ENCODE measurements around the gene G6PC3.
"Not testable (repeated sequence)": the region's sequence is repeated elsewhere in the genome, so short reads cannot be mapped to it uniquely, and the experiment has no call there.

Gene G6PC3

GRCh38 chr17:44038604-44039011 is 31.9 kb upstream of the G6PC3 start:
- Histone ChIP-seq H2BK15ac (replicated peaks; ENCODE audit: low read depth) (no peak overlapping the region), H4K5ac (ENCODE audit: low read length) (no peak overlapping the region)

GRCh38 chr17:44039829-44040635 is 30.5 kb upstream of the G6PC3 start:
- Histone ChIP-seq H3K27ac (ENCODE audit: low read depth, low read length) (no peak overlapping the region), H3K79me2 (ENCODE audit: control insufficient read depth, insufficient read depth, low read length) (peaks cover 35% of the 10 kb centered on the region), H3K56ac (ENCODE audit: low read length) (no peak overlapping the region), H2BK5ac (ENCODE audit: low read length) (no peak overlapping the region), H3K79me1 (ENCODE audit: low read length) (peaks cover 7% of the 10 kb centered on the region), H2AK5ac (ENCODE audit: low read length) (no peak overlapping the region), H3K4me3 (ENCODE audit: low read length) (no peak overlapping the region), H3K27me3 (ENCODE audit: insufficient read depth, low read length, poor library complexity) (no peaks in the 10 kb centered on the region), H3K4me1 (ENCODE audit: control insufficient read depth, low read depth, low read length) (no peaks in the 10 kb centered on the region), H3K18ac (ENCODE audit: low read length) (no peak overlapping the region), H2BK15ac (replicated peaks; ENCODE audit: low read depth) (no peak overlapping the region), H4K8ac (ENCODE audit: low read depth, low read length) (no peak overlapping the region), H3K4me2 (ENCODE audit: low read length) (no peak overlapping the region), H3K23ac (ENCODE audit: low read length) (no peak overlapping the region), H3K36me3 (ENCODE audit: control insufficient read depth, insufficient read depth, low read length) (peaks cover 6% of the 10 kb centered on the region), H2BK120ac (ENCODE audit: low read depth, low read length) (no peak overlapping the region), H3K9ac (ENCODE audit: low read length) (no peak overlapping the region), H3K4ac (ENCODE audit: low read depth, low read length) (no peak overlapping the region), H4K5ac (ENCODE audit: low read length) (no peak overlapping the region)
- DNase-seq, result no peak
- no CpG with 5 or more reads among the region's 6 CpGs for WGBS (ENCODE audit: extremely low coverage, insufficient coverage, low lambda C conversion rate)

More at GRCh38 chr17:44038604-44039011, 31.9 kb upstream of the G6PC3 start:
- Histone ChIP-seq H3K23ac (ENCODE audit: low read length) (no peak overlapping the region), H3K27ac (ENCODE audit: low read depth, low read length) (no peak overlapping the region), H3K4me2 (ENCODE audit: low read length) (no peak overlapping the region), H3K4me1 (ENCODE audit: control insufficient read depth, low read depth, low read length) (no peaks in the 10 kb centered on the region), H3K27me3 (ENCODE audit: insufficient read depth, low read length, poor library complexity) (no peaks in the 10 kb centered on the region), H2BK120ac (ENCODE audit: low read depth, low read length) (no peak overlapping the region), H2BK5ac (ENCODE audit: low read length) (no peak overlapping the region), H3K36me3 (ENCODE audit: control insufficient read depth, insufficient read depth, low read length) (peaks cover 11% of the 10 kb centered on the region), H3K9ac (ENCODE audit: low read length) (no peak overlapping the region), H3K79me2 (ENCODE audit: control insufficient read depth, insufficient read depth, low read length) (peaks cover 25% of the 10 kb centered on the region), H3K79me1 (ENCODE audit: low read length) (peaks cover 7% of the 10 kb centered on the region), H3K4ac (ENCODE audit: low read depth, low read length) (no peak overlapping the region), H4K8ac (ENCODE audit: low read depth, low read length) (no peak overlapping the region), H3K56ac (ENCODE audit: low read length) (no peak overlapping the region), H3K4me3 (ENCODE audit: low read length) (no peak overlapping the region), H3K18ac (ENCODE audit: low read length) (no peak overlapping the region), H2AK5ac (ENCODE audit: low read length) (no peak overlapping the region)
- no peak for DNase-seq
- WGBS (ENCODE audit: extremely low coverage, insufficient coverage, low lambda C conversion rate), result no CpG with 5 or more reads among the region's 3 CpGs

DNA sequence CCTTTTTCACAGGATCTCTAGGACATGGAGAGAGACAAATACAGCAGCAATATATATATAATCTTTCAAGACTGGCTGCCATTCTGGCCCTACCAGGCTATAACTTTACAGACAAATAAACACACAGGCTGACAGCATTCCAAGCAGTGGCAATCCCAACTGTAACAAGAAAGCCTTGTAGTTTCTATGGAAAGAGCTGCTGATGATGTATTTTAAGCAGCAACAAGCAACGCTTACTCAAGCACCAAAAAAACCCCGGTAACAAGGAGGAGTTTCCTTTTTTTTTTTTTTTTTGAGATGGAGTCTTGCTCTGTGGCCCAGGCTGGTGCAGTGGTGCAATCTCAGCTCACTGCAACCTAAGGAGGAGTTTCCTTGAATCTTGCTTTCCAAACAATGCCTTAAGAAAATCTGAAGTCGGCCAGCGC is 27.3 kb upstream of the G6PC3 start:
- H3K36me3 ChIP-seq (ENCODE audit: control insufficient read depth, insufficient read depth, low read length), result peaks cover 4% of the 10 kb centered on the region
- no peak overlapping the region for H3K23ac ChIP-seq (ENCODE audit: low read length)
- H2BK120ac ChIP-seq (ENCODE audit: low read depth, low read length), result no peak overlapping the region
- H3K56ac ChIP-seq (ENCODE audit: low read length), result no peak overlapping the region
- no peak overlapping the region for H3K4me2 ChIP-seq (ENCODE audit: low read length)
- H3K27ac ChIP-seq (ENCODE audit: low read depth, low read length), result no peak overlapping the region
- no CpG with 5 or more reads among the region's 4 CpGs for WGBS (ENCODE audit: extremely low coverage, insufficient coverage, low lambda C conversion rate)
- no peak for DNase-seq
- H2BK5ac ChIP-seq (ENCODE audit: low read length), result no peak overlapping the region
- no peak overlapping the region for H3K9ac ChIP-seq (ENCODE audit: low read length)
- no peak overlapping the region for H2BK15ac ChIP-seq (replicated peaks; ENCODE audit: low read depth)
- H3K4me3 ChIP-seq (ENCODE audit: low read length), result no peak overlapping the region
- H2AK5ac ChIP-seq (ENCODE audit: low read length), result no peak overlapping the region
- H4K8ac ChIP-seq (ENCODE audit: low read depth, low read length), result no peak overlapping the region
- peaks cover 41% of the 10 kb centered on the region for H3K79me2 ChIP-seq (ENCODE audit: control insufficient read depth, insufficient read depth, low read length)
- no peak overlapping the region for H3K18ac ChIP-seq (ENCODE audit: low read length)
- peaks cover 8% of the 10 kb centered on the region for H3K79me1 ChIP-seq (ENCODE audit: low read length)
- H3K4me1 ChIP-seq (ENCODE audit: control insufficient read depth, low read depth, low read length), result no peaks in the 10 kb centered on the region
- no peak overlapping the region for H3K4ac ChIP-seq (ENCODE audit: low read depth, low read length)
- no peaks in the 10 kb centered on the region for H3K27me3 ChIP-seq (ENCODE audit: insufficient read depth, low read length, poor library complexity)
- no peak overlapping the region for H4K5ac ChIP-seq (ENCODE audit: low read length)

GRCh38 chr17:44044071-44044470 is 26.5 kb upstream of the G6PC3 start:
- H2BK15ac ChIP-seq (replicated peaks; ENCODE audit: low read depth), result no peak overlapping the region
- no peak overlapping the region for H3K18ac ChIP-seq (ENCODE audit: low read length)
- H3K9ac ChIP-seq (ENCODE audit: low read length), result no peak overlapping the region
- H3K23ac ChIP-seq (ENCODE audit: low read length), result no peak overlapping the region
- H2BK5ac ChIP-seq (ENCODE audit: low read length), result no peak overlapping the region
- no peaks in the 10 kb centered on the region for H3K4me1 ChIP-seq (ENCODE audit: control insufficient read depth, low read depth, low read length)
- H4K5ac ChIP-seq (ENCODE audit: low read length), result no peak overlapping the region
- peaks cover 8% of the 10 kb centered on the region for H3K79me1 ChIP-seq (ENCODE audit: low read length)
- H3K27ac ChIP-seq (ENCODE audit: low read depth, low read length), result no peak overlapping the region
- H3K56ac ChIP-seq (ENCODE audit: low read length), result no peak overlapping the region
- no peak overlapping the region for H3K4ac ChIP-seq (ENCODE audit: low read depth, low read length)
- no peaks in the 10 kb centered on the region for H3K27me3 ChIP-seq (ENCODE audit: insufficient read depth, low read length, poor library complexity)
- no peak overlapping the region for H2AK5ac ChIP-seq (ENCODE audit: low read length)
- no peak overlapping the region for H3K4me2 ChIP-seq (ENCODE audit: low read length)
- peaks cover 6% of the 10 kb centered on the region for H3K36me3 ChIP-seq (ENCODE audit: control insufficient read depth, insufficient read depth, low read length)
- DNase-seq, result no peak
- H3K79me2 ChIP-seq (ENCODE audit: control insufficient read depth, insufficient read depth, low read length), result peaks cover 42% of the 10 kb centered on the region
- H4K8ac ChIP-seq (ENCODE audit: low read depth, low read length), result no peak overlapping the region
- H3K4me3 ChIP-seq (ENCODE audit: low read length), result no peak overlapping the region
- no CpG with 5 or more reads among the region's 1 CpG for WGBS (ENCODE audit: extremely low coverage, insufficient coverage, low lambda C conversion rate)
- no peak overlapping the region for H2BK120ac ChIP-seq (ENCODE audit: low read depth, low read length)

DNA sequence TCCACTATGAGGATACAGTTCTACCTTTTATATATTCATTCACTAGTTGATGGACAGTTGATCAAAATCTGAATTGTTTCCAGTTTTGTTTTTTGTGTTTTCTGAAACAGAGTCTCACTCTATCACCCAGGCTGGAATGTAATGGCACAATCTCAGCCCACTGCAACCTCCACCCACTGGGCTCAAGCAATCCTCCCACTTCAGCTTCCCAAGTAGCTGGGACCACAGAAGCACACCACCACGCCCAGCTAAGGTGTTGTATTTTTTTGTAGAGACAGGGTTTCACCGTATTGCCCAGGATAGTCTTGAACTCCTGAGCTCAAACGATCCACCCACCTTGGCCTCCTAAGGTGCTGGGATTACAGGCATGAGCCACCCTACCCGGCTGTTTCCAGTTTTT is 25.0 kb upstream of the G6PC3 start:
- Histone ChIP-seq H2BK120ac (ENCODE audit: low read depth, low read length) (no peak overlapping the region), H3K23ac (ENCODE audit: low read length) (no peak overlapping the region)

GRCh38 chr17:44046893-44047292 is 23.6 kb upstream of the G6PC3 start:
- WGBS (ENCODE audit: extremely low coverage, insufficient coverage, low lambda C conversion rate), result no CpG with 5 or more reads among the region's 7 CpGs
- not testable (repeated sequence) for H3K4ac ChIP-seq (ENCODE audit: low read depth, low read length); H4K8ac ChIP-seq (ENCODE audit: low read depth, low read length); H2BK15ac ChIP-seq (replicated peaks; ENCODE audit: low read depth); H3K4me1 ChIP-seq (ENCODE audit: control insufficient read depth, low read depth, low read length); DNase-seq; H3K27me3 ChIP-seq (ENCODE audit: insufficient read depth, low read length, poor library complexity); H3K23ac ChIP-seq (ENCODE audit: low read length); H3K4me3 ChIP-seq (ENCODE audit: low read length); H4K5ac ChIP-seq (ENCODE audit: low read length); H3K27ac ChIP-seq (ENCODE audit: low read depth, low read length); H2BK120ac ChIP-seq (ENCODE audit: low read depth, low read length); H2BK5ac ChIP-seq (ENCODE audit: low read length); H3K56ac ChIP-seq (ENCODE audit: low read length); H3K9ac ChIP-seq (ENCODE audit: low read length); H3K18ac ChIP-seq (ENCODE audit: low read length); H3K4me2 ChIP-seq (ENCODE audit: low read length); H3K79me1 ChIP-seq (ENCODE audit: low read length); H3K36me3 ChIP-seq (ENCODE audit: control insufficient read depth, insufficient read depth, low read length); H2AK5ac ChIP-seq (ENCODE audit: low read length)
- H3K79me2 ChIP-seq (ENCODE audit: control insufficient read depth, insufficient read depth, low read length), result peaks cover 39% of the 10 kb centered on the region

More for the DNA sequence above, 25.0 kb upstream of the G6PC3 start:
- Histone ChIP-seq H3K79me1 (ENCODE audit: low read length) (peaks cover 7% of the 10 kb centered on the region), H3K9ac (ENCODE audit: low read length) (no peak overlapping the region), H3K27me3 (ENCODE audit: insufficient read depth, low read length, poor library complexity) (no peaks in the 10 kb centered on the region), H3K27ac (ENCODE audit: low read depth, low read length) (no peak overlapping the region), H3K18ac (ENCODE audit: low read length) (no peak overlapping the region), H4K5ac (ENCODE audit: low read length) (no peak overlapping the region), H3K4me2 (ENCODE audit: low read length) (no peak overlapping the region), H3K4me3 (ENCODE audit: low read length) (no peak overlapping the region), H2BK15ac (replicated peaks; ENCODE audit: low read depth) (no peak overlapping the region), H3K79me2 (ENCODE audit: control insufficient read depth, insufficient read depth, low read length) (peaks cover 44% of the 10 kb centered on the region), H3K4ac (ENCODE audit: low read depth, low read length) (no peak overlapping the region), H2AK5ac (ENCODE audit: low read length) (no peak overlapping the region), H2BK5ac (ENCODE audit: low read length) (no peak overlapping the region), H3K56ac (ENCODE audit: low read length) (no peak overlapping the region), H4K8ac (ENCODE audit: low read depth, low read length) (no peak overlapping the region), H3K4me1 (ENCODE audit: control insufficient read depth, low read depth, low read length) (no peaks in the 10 kb centered on the region), H3K36me3 (ENCODE audit: control insufficient read depth, insufficient read depth, low read length) (peaks cover 4% of the 10 kb centered on the region)
- no CpG with 5 or more reads among the region's 4 CpGs for WGBS (ENCODE audit: extremely low coverage, insufficient coverage, low lambda C conversion rate)
- no peak for DNase-seq

Measured in mesendoderm (in vitro differentiated cells).